ENCODE data around the gene CHDH.

GRCh38 chr3:53816425-53816824 is 29.8 kb downstream of the CHDH start:
- TF ChIP-seq ZNF274 (IDR thresholded peaks at IDR 0.05; ENCODE audit: low read depth, low read length) (no peak), YY1 (IDR thresholded peaks at IDR 0.05; ENCODE audit: insufficient read depth, insufficient read length) (no peak)
